Motor neuron (in vitro differentiated cells): ENCODE measurements around the gene ART5. TPM values are rescaled to one million over a fixed set of nuclear protein-coding genes. Genes with fewer than 3 reads are reported as not detected.
"Not testable (repeated sequence)": the region's sequence is repeated elsewhere in the genome, so short reads cannot be mapped to it uniquely, and the experiment has no call there.

Experiments used
- ATAC-seq, 8 experiments: fragments of 200-7000 bp; cut with Tn5 transposase; replicated peaks in 6 of 8; 2 replicates each; pipeline ENCODE4 v1.8.0; 2021; ENCODE audit warnings: mild to moderate bottlenecking in 8 of 8, moderate library complexity in 8 of 8
- H3K27ac ChIP-seq, 2 donors: fragments of 250-450 bp; sonication (Bioruptor Pico); 2 replicates each; pipeline ENCODE4 v1.9.0; 2021; ENCODE audit warnings: antibody characterized with exemption in 2 of 2, mild to moderate bottlenecking in 2 of 2, moderate library complexity in 1 of 2
- H3K4me1 ChIP-seq, 2 donors: fragments of 250-450 bp; sonication (Bioruptor Pico); replicated peaks in 1 of 2; 2 replicates each; pipeline ENCODE4 v1.6.1; 2021; ENCODE audit warnings: antibody characterized with exemption in 2 of 2, mild to moderate bottlenecking in 2 of 2, moderate library complexity in 1 of 2
- H3K4me3 ChIP-seq, 5 donors: fragments of 250-450 bp; sonication (Bioruptor Pico); 2 replicates each; pipeline ENCODE4 v1.9.0; 2021; ENCODE audit warnings: antibody characterized with exemption in 5 of 5, mild to moderate bottlenecking in 5 of 5, moderate library complexity in 4 of 5
- WGBS, 10 experiments: fragments of 450-650 bp; shearing (Covaris generic); methylation state at CpG; one replicate each; pipeline ENCODE4 v1.0.0; 2022; 5-methylcytosine and 5-hydroxymethylcytosine counted together
- in situ Hi-C, 9 experiments: fragments of 400-800 bp; cut with MboI; loops; one replicate each; pipeline ENCODE4 v1.15.0; 2021; ENCODE audit warnings: low sequenced_read_pairs in 9 of 9, low pct_unique_long_range_greater_than_20kb in 2 of 9; ENCODE audit not compliant: unreplicated experiment in 9 of 9
- total RNA-seq, 8 experiments: library from RNA; unstranded; fragments of 300-600 nt; gene quantifications; 2 replicates each; pipeline versions ENCODE4 v1.2.3 to v1.2.4, GENCODE V29; 2022

The ART5 gene
- total RNA-seq, 8 experiments from 2014 or later, result 0.55 to 64.1 (median 1.3) TPM

- 13 to 89% (median 73%) methylated on average over 1 to 11 of the region's 13 CpGs; no CpG with 5 or more reads in 1 of the 10 experiments for WGBS, 10 experiments
- H3K27ac ChIP-seq, H3K4me1 ChIP-seq, H3K4me3 ChIP-seq, ATAC-seq, in situ Hi-C loops: not testable (repeated sequence)
These were observed 7.1 kb upstream of the ART5 start for GRCh38 chr11:3648843-3649242.

GRCh38 chr11:3645552-3645951, 3.8 kb upstream of the ART5 start:
- in situ Hi-C loops, result no loop called here
- no peak for ATAC-seq
- Histone ChIP-seq H3K4me3 (no peak overlapping the region), H3K27ac (no peak overlapping the region), H3K4me1 (no peaks in the 10 kb centered on the region)
- 57 to 100% (median 82%) methylated on average over 1 to 4 of the region's 7 CpGs; no CpG with 5 or more reads in 6 of the 10 experiments for WGBS, 10 experiments

- peak in 3 of 8 experiments; percentile 3 to 25 (median 16) for ATAC-seq
These were observed 3.0 kb upstream of the ART5 start, which contains the start of gene ART1 for GRCh38 chr11:3644817-3645235. Gene ART1, plus strand, starts transcription at chr11:3645128. Its CDS starts 14,086 bp downstream, at chr11:3659214.

GRCh38 chr11:3643102-3643546, 1.3 kb upstream of the ART5 start:
- H3K27ac ChIP-seq, result peak overlapping the region in 1 of 2 donors; percentile 82
- ATAC-seq, result peak in 3 of 8 experiments; percentile 5 to 29 (median 7)
- peak overlapping the region in 3 of 5 donors; percentile 38 to 50 (median 42) for H3K4me3 ChIP-seq
- in situ Hi-C loops, H3K4me1 ChIP-seq: not testable (repeated sequence)
- 20 to 100% (median 51%) methylated on average over 1 to 8 of the region's 11 CpGs; no CpG with 5 or more reads in 2 of the 10 experiments for WGBS, 10 experiments

More at GRCh38 chr11:3644817-3645235, 3.0 kb upstream of the ART5 start, which contains the start of gene ART1:
- Histone ChIP-seq H3K4me1 (no peaks in the 10 kb centered on the region), H3K4me3 (no peak within 1 kb of the TSS), H3K27ac (no peak within 1 kb of the TSS)
- in situ Hi-C loops, result no loop called here
- 17 to 100% (median 62%) methylated on average over 1 to 3 of the region's 4 CpGs; no CpG with 5 or more reads in 6 of the 10 experiments for WGBS, 10 experiments

GRCh38 chr11:3642071-3642951, 519 bp upstream of the ART5 start:
- 0 to 5% (median 0%) methylated on average over 1 to 4 of the region's 55 CpGs; no CpG with 5 or more reads in 6 of the 10 experiments for WGBS, 10 experiments
- in situ Hi-C loops, result no loop called here
- H3K27ac ChIP-seq, result peak overlapping the region in 1 of 2 donors; percentile 82
- peak overlapping the region; percentile 38 to 64 (median 43) for H3K4me3 ChIP-seq
- no peaks in the 10 kb centered on the region for H3K4me1 ChIP-seq
- ATAC-seq, result peak; percentile 73 to 91 (median 89)

- no peak for ATAC-seq
- WGBS, 10 experiments, result 0 to 56% (median 23%) methylated on average over 1 to 5 of the region's 8 CpGs; no CpG with 5 or more reads in 4 of the 10 experiments
- Histone ChIP-seq H3K4me3 (no peak overlapping the region), H3K4me1 (no peaks in the 10 kb centered on the region), H3K27ac (no peak overlapping the region)
- in situ Hi-C loops, result no loop called here
These were observed 601 bp downstream of the ART5 start for GRCh38 chr11:3641191-3641590.

GRCh38 chr11:3639841-3640240, 2.0 kb downstream of the ART5 start:
- WGBS, 10 experiments, result 60 to 97% (median 93%) methylated on average over 2 to 10 of the region's 14 CpGs; no CpG with 5 or more reads in 5 of the 10 experiments
- in situ Hi-C loops, result no loop called here

GRCh38 chr11:3638513-3638912, 3.3 kb downstream of the ART5 start:
- in situ Hi-C loops, result no loop called here
- WGBS, 10 experiments, result 50 to 100% (median 82%) methylated on average over 1 to 5 of the region's 5 CpGs; no CpG with 5 or more reads in 3 of the 10 experiments
- no peak overlapping the region for H3K4me3 ChIP-seq
- ATAC-seq, result no peak
- no peak overlapping the region for H3K27ac ChIP-seq
- no peaks in the 10 kb centered on the region for H3K4me1 ChIP-seq

More at GRCh38 chr11:3639841-3640240, 2.0 kb downstream of the ART5 start:
- Histone ChIP-seq H3K27ac (no peak overlapping the region), H3K4me1 (no peaks in the 10 kb centered on the region), H3K4me3 (no peak overlapping the region)
- no peak for ATAC-seq

- Histone ChIP-seq H3K4me1 (no peaks in the 10 kb centered on the region), H3K4me3 (no peak overlapping the region), H3K27ac (no peak overlapping the region)
- no peak for ATAC-seq
- WGBS, 10 experiments, result 95 to 100% (median 100%) methylated on average over 2 to 4 of the region's 13 CpGs; no CpG with 5 or more reads in 7 of the 10 experiments
- in situ Hi-C loops, result no loop called here
These were observed 4.6 kb downstream of the ART5 start for GRCh38 chr11:3637201-3637600.

GRCh38 chr11:3635641-3636375, 6.0 kb downstream of the ART5 start:
- in situ Hi-C loops, result no loop called here
- ATAC-seq, result no peak
- WGBS, 10 experiments, result 42 to 88% (median 83%) methylated on average over 2 to 7 of the region's 15 CpGs; no CpG with 5 or more reads in 5 of the 10 experiments
- Histone ChIP-seq H3K4me1 (no peaks in the 10 kb centered on the region), H3K27ac (no peak overlapping the region), H3K4me3 (no peak overlapping the region)

- in situ Hi-C loops, result no loop called here
- Histone ChIP-seq H3K4me3 (no peak overlapping the region), H3K4me1 (no peaks in the 10 kb centered on the region), H3K27ac (no peak overlapping the region)
- ATAC-seq, result peak in 1 of 8 experiments; percentile 7
- 40 to 100% (median 81%) methylated on average over 1 to 4 of the region's 5 CpGs; no CpG with 5 or more reads in 3 of the 10 experiments for WGBS, 10 experiments
These were observed 9.6 kb downstream of the ART5 start for GRCh38 chr11:3632070-3632660.

- 51 to 100% (median 87%) methylated on average over 1 to 4 of the region's 4 CpGs for WGBS, 10 experiments
- peak in 3 of 8 experiments; percentile 22 to 53 (median 35) for ATAC-seq
- no peaks in the 10 kb centered on the region for H3K4me1 ChIP-seq
- in situ Hi-C loops, result no loop called here
- no peak overlapping the region for H3K27ac ChIP-seq
- H3K4me3 ChIP-seq, result no peak overlapping the region
These were observed 10.5 kb downstream of the ART5 start for GRCh38 chr11:3631331-3631730.
